SU-DHL-6 (cell line): ENCODE data around the gene HIPK2.

Experiments used
- H2AFZ ChIP-seq: fragments of 200-600 bp; sonication (generic); 2 replicates; pipeline ENCODE4 v1.6.1; 2014; ENCODE audit warnings: low read depth, mild to moderate bottlenecking, moderate library complexity, mixed read lengths, antibody characterized with exemption, low read length; ENCODE audit not compliant: severe bottlenecking
- H3F3A ChIP-seq: fragments of 200-600 bp; shearing (Covaris generic); 2 replicates; pipeline ENCODE4 v1.6.0; 2016; ENCODE audit warnings: antibody characterized with exemption, mild to moderate bottlenecking; ENCODE audit not compliant: insufficient read depth
- H3K27ac ChIP-seq: fragments of 200-600 bp; sonication (generic); 2 replicates; pipeline ENCODE4 v1.5.1; 2016; ENCODE audit warnings: low read depth, mild to moderate bottlenecking, low read length, moderate library complexity, mixed read lengths
- H3K27me3 ChIP-seq: fragments of 200-600 bp; sonication (generic), shearing (Covaris generic); 2 replicates; pipeline ENCODE4 v1.6.0; 2014; ENCODE audit warnings: mild to moderate bottlenecking, low read length
- H3K36me3 ChIP-seq: fragments of 200-600 bp; sonication (generic); 2 replicates; pipeline ENCODE4 v1.6.1; 2014; ENCODE audit warnings: mild to moderate bottlenecking, low read length, mixed read lengths
- H3K4me2 ChIP-seq: fragments of 300-600, 200-600 bp; shearing (Covaris generic), sonication (generic); 2 replicates; pipeline ENCODE4 v1.6.0; 2014; ENCODE audit warnings: low read length, low read depth, mild to moderate bottlenecking; ENCODE audit not compliant: poor library complexity, severe bottlenecking
- H3K4me3 ChIP-seq: fragments of 200-600 bp; sonication (generic); 2 replicates; pipeline ENCODE4 v1.5.1; 2014; ENCODE audit warnings: antibody characterized with exemption, low read length, mild to moderate bottlenecking, mixed read lengths; ENCODE audit not compliant: insufficient read depth, poor library complexity, severe bottlenecking
- H3K79me2 ChIP-seq: fragments of 200-600 bp; sonication (generic); 2 replicates; pipeline ENCODE4 v1.6.1; 2014; ENCODE audit warnings: mild to moderate bottlenecking, low read length, moderate library complexity; ENCODE audit not compliant: insufficient read depth
- H3K9ac ChIP-seq: fragments of 200-600 bp; sonication (generic); 2 replicates; pipeline ENCODE4 v1.7.0; 2014; ENCODE audit warnings: mild to moderate bottlenecking, low read length
- H3K9me2 ChIP-seq: fragments of 200-600 bp; sonication (generic); replicated peaks from 2 replicates; pipeline ENCODE4 v1.6.1; 2014; ENCODE audit warnings: low read length; ENCODE audit not compliant: insufficient read depth
- H3K9me3 ChIP-seq: fragments of 200-600 bp; sonication (generic); 2 replicates; pipeline ENCODE4 v1.6.1; 2014; ENCODE audit warnings: low read length, mixed read lengths; ENCODE audit not compliant: insufficient read depth
- H4K20me1 ChIP-seq: fragments of 200-600 bp; sonication (generic); 2 replicates; pipeline ENCODE4 v1.6.1; 2014; ENCODE audit warnings: low read depth, mild to moderate bottlenecking, antibody characterized with exemption, low read length, moderate library complexity, mixed read lengths
- EZH2phosphoT487 ChIP-seq: fragments of 200-600 bp; sonication (generic), shearing (Covaris generic); conservative IDR thresholded peaks from 2 replicates; pipeline ENCODE4 v1.6.1; 2018; ENCODE audit warnings: mild to moderate bottlenecking, antibody characterized with exemption, low read length, moderate library complexity, mixed read lengths
- TF ChIP-seq, protein P1 (sequence below): fragments of 200-600 bp; sonication (generic); IDR thresholded peaks from one replicate; pipeline ENCODE4 v1.5.1; 2017; ENCODE audit warnings: antibody characterized with exemption, mild to moderate bottlenecking, low read length, moderate library complexity; ENCODE audit not compliant: insufficient read depth, poor library complexity, severe bottlenecking

The HIPK2 gene

DNA sequence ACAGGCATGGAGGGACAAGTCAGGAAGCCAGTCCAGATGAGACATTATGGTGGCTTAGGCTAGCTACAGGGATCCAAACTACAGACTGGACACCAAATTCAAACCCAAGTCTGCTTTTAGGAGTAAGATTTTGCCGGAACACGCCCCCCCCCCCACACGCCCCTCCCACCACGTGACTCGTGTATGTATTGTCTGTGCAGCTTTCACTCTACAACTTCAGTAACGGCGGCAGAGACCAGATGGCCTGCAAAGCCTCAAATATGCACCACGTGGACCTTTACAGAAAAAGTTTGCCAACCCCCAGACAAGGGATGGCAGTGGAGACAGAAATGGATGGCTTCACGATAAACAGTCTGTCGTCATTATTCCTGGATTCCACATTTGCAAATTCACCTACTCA is 14.5 kb downstream of the HIPK2 start:
- Histone ChIP-seq H3K9me3 (no peaks in the 10 kb centered on the region), H3K79me2 (no peaks in the 10 kb centered on the region), H3K4me3 (no peak overlapping the region)

DNA sequence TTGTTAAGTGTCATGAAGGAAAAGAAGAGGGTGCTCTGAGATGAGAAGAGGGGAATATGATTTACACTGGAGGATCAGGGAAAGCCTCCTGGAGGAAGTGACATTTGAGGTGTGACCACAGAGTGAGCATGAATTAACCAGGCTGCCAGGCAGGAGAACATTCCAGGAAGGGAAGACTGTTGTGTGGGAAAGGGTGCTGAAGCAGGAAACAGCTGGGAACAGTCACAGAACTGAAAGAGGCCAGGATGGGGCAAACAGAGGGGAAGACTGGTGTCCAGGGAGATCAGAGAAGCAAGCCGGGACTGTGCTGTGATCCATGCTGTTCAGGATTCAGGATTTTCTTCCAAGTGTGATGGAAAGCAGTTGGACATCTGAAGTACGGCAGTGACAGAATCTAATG is 14.9 kb downstream of the HIPK2 start:
- Histone ChIP-seq H3F3A (no peaks in the 10 kb centered on the region), H3K36me3 (no peaks in the 10 kb centered on the region), H3K27ac (no peak overlapping the region), H3K4me3 (no peak overlapping the region), H3K27me3 (no peaks in the 10 kb centered on the region), H3K9me2 (no peaks in the 10 kb centered on the region), H2AFZ (no peak overlapping the region), H3K4me2 (no peak overlapping the region), H4K20me1 (no peaks in the 10 kb centered on the region), H3K9ac (no peak overlapping the region), H3K79me2 (no peaks in the 10 kb centered on the region), H3K9me3 (no peaks in the 10 kb centered on the region)
- TF ChIP-seq, protein P1, sequence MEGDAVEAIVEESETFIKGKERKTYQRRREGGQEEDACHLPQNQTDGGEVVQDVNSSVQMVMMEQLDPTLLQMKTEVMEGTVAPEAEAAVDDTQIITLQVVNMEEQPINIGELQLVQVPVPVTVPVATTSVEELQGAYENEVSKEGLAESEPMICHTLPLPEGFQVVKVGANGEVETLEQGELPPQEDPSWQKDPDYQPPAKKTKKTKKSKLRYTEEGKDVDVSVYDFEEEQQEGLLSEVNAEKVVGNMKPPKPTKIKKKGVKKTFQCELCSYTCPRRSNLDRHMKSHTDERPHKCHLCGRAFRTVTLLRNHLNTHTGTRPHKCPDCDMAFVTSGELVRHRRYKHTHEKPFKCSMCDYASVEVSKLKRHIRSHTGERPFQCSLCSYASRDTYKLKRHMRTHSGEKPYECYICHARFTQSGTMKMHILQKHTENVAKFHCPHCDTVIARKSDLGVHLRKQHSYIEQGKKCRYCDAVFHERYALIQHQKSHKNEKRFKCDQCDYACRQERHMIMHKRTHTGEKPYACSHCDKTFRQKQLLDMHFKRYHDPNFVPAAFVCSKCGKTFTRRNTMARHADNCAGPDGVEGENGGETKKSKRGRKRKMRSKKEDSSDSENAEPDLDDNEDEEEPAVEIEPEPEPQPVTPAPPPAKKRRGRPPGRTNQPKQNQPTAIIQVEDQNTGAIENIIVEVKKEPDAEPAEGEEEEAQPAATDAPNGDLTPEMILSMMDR: no peak
- TF ChIP-seq EZH2phosphoT487: no peak

More for the DNA sequence above, 14.5 kb downstream of the HIPK2 start:
- Histone ChIP-seq H4K20me1 (no peaks in the 10 kb centered on the region), H3K27me3 (no peaks in the 10 kb centered on the region), H3F3A (no peaks in the 10 kb centered on the region), H2AFZ (no peak overlapping the region), H3K9ac (no peak overlapping the region), H3K36me3 (no peaks in the 10 kb centered on the region), H3K4me2 (no peak overlapping the region), H3K9me2 (no peaks in the 10 kb centered on the region), H3K27ac (no peak overlapping the region)
- TF ChIP-seq, protein P1: no peak
- no peak for TF ChIP-seq EZH2phosphoT487

DNA sequence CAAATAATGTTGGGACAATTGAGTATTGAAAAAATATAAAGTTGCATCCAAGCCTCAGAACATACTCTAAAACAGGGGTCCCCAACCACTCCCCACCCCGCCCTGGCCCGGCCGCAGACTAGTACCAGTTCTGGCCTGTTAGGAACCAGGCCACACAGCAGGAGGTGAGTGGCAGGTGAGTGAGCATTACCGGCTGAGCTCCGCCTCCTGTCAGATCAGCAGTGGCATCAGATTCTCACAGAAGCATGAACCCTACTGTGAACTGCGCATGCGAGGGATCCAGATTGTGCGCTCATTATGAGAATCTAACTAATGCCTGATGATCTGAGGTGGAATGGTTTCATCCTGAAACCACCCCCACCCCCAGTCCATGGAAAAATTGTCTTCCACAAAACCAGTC is 19.4 kb downstream of the HIPK2 start:
- Histone ChIP-seq H2AFZ (no peak overlapping the region), H4K20me1 (no peaks in the 10 kb centered on the region), H3F3A (no peaks in the 10 kb centered on the region), H3K36me3 (no peaks in the 10 kb centered on the region), H3K79me2 (no peaks in the 10 kb centered on the region), H3K4me3 (no peak overlapping the region), H3K4me2 (no peak overlapping the region), H3K9ac (no peak overlapping the region), H3K27me3 (no peaks in the 10 kb centered on the region), H3K9me3 (no peaks in the 10 kb centered on the region), H3K9me2 (no peaks in the 10 kb centered on the region), H3K27ac (no peak overlapping the region)
- TF ChIP-seq, protein P1: no peak
- TF ChIP-seq EZH2phosphoT487: no peak

DNA sequence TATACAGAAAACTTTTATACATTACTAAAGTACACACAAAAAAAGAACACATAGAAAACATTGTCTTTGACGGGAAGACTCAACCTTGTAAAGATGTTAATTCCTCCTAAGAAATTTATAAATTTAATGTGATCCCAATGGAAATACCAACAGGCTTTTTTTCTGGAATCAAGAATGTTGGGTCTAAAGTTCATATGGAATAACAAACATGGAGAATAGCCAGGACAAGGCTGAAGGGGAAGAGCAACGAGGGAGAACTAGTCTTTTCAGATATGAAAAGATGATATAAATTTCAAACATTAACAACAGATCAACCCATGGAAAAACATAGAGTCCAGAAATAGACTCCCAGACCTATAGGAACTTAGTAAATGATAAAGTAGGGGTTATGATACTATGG is 19.8 kb downstream of the HIPK2 start:
- Histone ChIP-seq H4K20me1 (no peaks in the 10 kb centered on the region), H3K79me2 (no peaks in the 10 kb centered on the region), H3K36me3 (no peaks in the 10 kb centered on the region), H3K4me3 (no peak overlapping the region), H2AFZ (no peak overlapping the region), H3K9me2 (no peaks in the 10 kb centered on the region), H3K27me3 (no peaks in the 10 kb centered on the region), H3K9me3 (no peaks in the 10 kb centered on the region), H3K4me2 (no peak overlapping the region), H3K9ac (no peak overlapping the region), H3F3A (no peaks in the 10 kb centered on the region), H3K27ac (no peak overlapping the region)
- TF ChIP-seq, protein P1: no peak
